GM23338 (cell line): ENCODE data around the gene DNASE1L1.

Source experiments
- CREB1 ChIP-seq: fragments of 250-450 bp; sonication (Bioruptor Pico); IDR thresholded peaks from 2 replicates; pipeline ENCODE4 v1.5.0; 2020; ENCODE audit warnings: low read depth, mild to moderate bottlenecking, moderate library complexity
- EZH2 ChIP-seq: fragments of 200-600 bp; sonication (generic); IDR thresholded peaks from one replicate; pipeline ENCODE4 v1.8.0; 2017; ENCODE audit warnings: antibody characterized with exemption, mild to moderate bottlenecking, low read depth; ENCODE audit not compliant: unreplicated experiment
- EZH2phosphoT487 ChIP-seq: fragments of 200-600 bp; sonication (generic); IDR thresholded peaks from one replicate; pipeline ENCODE4 v1.8.1; 2018; ENCODE audit warnings: antibody characterized with exemption; ENCODE audit not compliant: unreplicated experiment
- POLR2AphosphoS5 ChIP-seq: IDR thresholded peaks from 2 replicates; pipeline ENCODE4 v1.6.1; 2016; ENCODE audit warnings: antibody characterized with exemption, low read depth
- STAT1 ChIP-seq: IDR thresholded peaks from one replicate; pipeline ENCODE4 v1.6.1; 2016; ENCODE audit warnings: antibody characterized with exemption; ENCODE audit not compliant: unreplicated experiment
- TF ChIP-seq, protein P1 (sequence below), 2 experiments: fragments of 200-600 bp in 1 of 2; sonication (generic) in 1 of 2; conservative IDR thresholded peaks; 2 replicates each; pipeline versions ENCODE4 v1.5.1 to v1.6.1; 2016 to 2017; ENCODE audit warnings: antibody characterized with exemption in 2 of 2, low read depth in 2 of 2, mild to moderate bottlenecking in 2 of 2, moderate library complexity in 1 of 2
- TF ChIP-seq, protein P2 (sequence below): IDR thresholded peaks from one replicate; pipeline ENCODE4 v1.6.1; 2018; ENCODE audit warnings: antibody characterized with exemption; ENCODE audit not compliant: unreplicated experiment
- TF ChIP-seq, protein P3 (sequence below): IDR thresholded peaks from 2 replicates; pipeline ENCODE4 v1.6.1; 2016; ENCODE audit warnings: antibody characterized with exemption

DNA sequence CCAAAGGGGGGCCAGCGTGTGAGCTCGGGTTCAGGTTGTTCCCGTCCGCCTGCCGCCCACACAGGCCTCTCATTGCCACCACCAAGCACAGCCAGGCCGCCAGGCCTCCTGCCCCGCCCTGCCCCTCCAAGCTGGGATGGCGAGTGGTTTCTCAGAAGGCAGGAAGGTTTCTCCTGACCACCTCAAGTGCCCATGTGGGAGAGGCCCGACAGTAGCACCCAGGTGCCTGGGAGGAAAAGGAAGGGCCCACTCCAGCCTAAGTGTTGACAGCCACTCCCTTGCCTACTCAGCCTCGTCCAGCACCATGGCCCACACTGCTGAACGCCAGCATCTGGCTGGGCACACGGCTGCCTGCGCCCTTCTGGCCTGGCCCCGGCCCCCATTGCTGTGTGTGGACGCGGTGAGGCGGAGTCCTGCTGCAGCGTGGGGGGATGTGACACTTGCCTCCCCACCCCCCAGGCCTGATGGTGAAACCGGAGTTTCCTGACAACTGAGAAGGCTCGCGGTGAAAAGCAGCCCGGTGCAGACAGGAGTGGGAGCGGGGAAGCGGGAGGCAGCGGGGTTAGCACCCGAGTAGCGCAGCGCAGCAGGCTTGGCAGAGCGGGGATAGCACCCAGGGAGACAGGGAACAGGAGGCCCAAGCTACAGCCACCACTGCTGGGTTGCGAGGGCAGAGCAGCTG is 53.8 kb downstream of the DNASE1L1 start:
- TF ChIP-seq EZH2phosphoT487: no peak
- no peak for TF ChIP-seq EZH2
- no peak for TF ChIP-seq CREB1 (CRISPR knock-in tag)
- TF ChIP-seq, protein P1, sequence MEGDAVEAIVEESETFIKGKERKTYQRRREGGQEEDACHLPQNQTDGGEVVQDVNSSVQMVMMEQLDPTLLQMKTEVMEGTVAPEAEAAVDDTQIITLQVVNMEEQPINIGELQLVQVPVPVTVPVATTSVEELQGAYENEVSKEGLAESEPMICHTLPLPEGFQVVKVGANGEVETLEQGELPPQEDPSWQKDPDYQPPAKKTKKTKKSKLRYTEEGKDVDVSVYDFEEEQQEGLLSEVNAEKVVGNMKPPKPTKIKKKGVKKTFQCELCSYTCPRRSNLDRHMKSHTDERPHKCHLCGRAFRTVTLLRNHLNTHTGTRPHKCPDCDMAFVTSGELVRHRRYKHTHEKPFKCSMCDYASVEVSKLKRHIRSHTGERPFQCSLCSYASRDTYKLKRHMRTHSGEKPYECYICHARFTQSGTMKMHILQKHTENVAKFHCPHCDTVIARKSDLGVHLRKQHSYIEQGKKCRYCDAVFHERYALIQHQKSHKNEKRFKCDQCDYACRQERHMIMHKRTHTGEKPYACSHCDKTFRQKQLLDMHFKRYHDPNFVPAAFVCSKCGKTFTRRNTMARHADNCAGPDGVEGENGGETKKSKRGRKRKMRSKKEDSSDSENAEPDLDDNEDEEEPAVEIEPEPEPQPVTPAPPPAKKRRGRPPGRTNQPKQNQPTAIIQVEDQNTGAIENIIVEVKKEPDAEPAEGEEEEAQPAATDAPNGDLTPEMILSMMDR (conservative IDR thresholded peaks at IDR 0.05; ENCODE audit: low read depth in 2 of 2): no peak
- TF ChIP-seq, protein P2, sequence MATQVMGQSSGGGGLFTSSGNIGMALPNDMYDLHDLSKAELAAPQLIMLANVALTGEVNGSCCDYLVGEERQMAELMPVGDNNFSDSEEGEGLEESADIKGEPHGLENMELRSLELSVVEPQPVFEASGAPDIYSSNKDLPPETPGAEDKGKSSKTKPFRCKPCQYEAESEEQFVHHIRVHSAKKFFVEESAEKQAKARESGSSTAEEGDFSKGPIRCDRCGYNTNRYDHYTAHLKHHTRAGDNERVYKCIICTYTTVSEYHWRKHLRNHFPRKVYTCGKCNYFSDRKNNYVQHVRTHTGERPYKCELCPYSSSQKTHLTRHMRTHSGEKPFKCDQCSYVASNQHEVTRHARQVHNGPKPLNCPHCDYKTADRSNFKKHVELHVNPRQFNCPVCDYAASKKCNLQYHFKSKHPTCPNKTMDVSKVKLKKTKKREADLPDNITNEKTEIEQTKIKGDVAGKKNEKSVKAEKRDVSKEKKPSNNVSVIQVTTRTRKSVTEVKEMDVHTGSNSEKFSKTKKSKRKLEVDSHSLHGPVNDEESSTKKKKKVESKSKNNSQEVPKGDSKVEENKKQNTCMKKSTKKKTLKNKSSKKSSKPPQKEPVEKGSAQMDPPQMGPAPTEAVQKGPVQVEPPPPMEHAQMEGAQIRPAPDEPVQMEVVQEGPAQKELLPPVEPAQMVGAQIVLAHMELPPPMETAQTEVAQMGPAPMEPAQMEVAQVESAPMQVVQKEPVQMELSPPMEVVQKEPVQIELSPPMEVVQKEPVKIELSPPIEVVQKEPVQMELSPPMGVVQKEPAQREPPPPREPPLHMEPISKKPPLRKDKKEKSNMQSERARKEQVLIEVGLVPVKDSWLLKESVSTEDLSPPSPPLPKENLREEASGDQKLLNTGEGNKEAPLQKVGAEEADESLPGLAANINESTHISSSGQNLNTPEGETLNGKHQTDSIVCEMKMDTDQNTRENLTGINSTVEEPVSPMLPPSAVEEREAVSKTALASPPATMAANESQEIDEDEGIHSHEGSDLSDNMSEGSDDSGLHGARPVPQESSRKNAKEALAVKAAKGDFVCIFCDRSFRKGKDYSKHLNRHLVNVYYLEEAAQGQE: no peak
- no peak for TF ChIP-seq POLR2AphosphoS5
- TF ChIP-seq STAT1: no peak
- TF ChIP-seq, protein P3, sequence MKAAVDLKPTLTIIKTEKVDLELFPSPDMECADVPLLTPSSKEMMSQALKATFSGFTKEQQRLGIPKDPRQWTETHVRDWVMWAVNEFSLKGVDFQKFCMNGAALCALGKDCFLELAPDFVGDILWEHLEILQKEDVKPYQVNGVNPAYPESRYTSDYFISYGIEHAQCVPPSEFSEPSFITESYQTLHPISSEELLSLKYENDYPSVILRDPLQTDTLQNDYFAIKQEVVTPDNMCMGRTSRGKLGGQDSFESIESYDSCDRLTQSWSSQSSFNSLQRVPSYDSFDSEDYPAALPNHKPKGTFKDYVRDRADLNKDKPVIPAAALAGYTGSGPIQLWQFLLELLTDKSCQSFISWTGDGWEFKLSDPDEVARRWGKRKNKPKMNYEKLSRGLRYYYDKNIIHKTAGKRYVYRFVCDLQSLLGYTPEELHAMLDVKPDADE: no peak
